ENCODE measurements around the gene BUB1B. TPM values are rescaled to one million over a fixed set of nuclear protein-coding genes. Genes with fewer than 3 reads are reported as not detected.

The BUB1B gene
- total RNA-seq, 2 donors from 2014 or later = 10.2 to 48.3 TPM

DNA sequence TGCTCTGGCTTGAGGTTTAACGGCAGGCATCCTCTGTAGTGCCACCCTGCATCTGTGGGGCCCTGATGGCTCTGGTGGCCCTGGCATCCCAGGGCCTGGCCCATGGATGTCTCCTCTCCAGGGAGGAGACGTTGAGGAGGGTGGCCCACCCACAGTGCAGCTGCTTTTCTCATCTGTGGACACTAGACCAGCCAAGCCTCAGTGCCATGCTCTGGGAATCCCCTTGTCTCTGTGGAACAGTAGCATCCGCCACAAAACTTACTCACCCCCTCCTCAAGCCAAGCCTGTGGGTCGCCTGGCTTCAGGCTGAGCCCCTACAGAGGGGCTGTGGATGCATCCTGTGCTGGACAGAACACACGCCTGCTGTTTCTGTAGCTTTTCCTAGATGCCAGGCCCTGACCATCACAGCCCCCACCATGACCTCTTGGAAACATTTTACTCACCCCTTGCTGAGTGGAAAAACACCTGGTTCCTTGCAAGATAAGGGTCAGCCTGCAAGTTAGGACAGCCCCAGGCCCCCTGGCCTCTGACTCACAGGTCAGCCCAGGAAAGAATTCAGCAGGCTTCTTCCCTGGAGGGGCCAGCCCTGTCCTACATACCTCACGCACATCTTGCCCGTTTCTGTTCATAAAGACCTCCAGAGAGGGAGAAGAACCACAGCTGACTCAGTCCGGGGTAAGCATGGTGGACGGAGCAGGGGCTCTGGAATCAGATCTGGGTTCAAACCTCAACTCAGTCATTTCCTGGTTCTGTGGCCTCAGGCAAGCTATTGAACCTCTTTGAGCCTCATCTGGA lies 97.0 kb downstream of the BUB1B start:
- Histone ChIP-seq H3K4me3 (no peak overlapping the region), H3K9me3 (no peaks in the 10 kb centered on the region), H3K4me1 (no peaks in the 10 kb centered on the region), H3K27ac (no peak overlapping the region), H3K27me3 (peaks cover 8% of the 10 kb centered on the region), H3K9ac (ENCODE audit: low read depth in 2 of 2, low read length in 2 of 2) (no peak overlapping the region), H3K36me3 (no peaks in the 10 kb centered on the region)
- TF ChIP-seq, protein P1, sequence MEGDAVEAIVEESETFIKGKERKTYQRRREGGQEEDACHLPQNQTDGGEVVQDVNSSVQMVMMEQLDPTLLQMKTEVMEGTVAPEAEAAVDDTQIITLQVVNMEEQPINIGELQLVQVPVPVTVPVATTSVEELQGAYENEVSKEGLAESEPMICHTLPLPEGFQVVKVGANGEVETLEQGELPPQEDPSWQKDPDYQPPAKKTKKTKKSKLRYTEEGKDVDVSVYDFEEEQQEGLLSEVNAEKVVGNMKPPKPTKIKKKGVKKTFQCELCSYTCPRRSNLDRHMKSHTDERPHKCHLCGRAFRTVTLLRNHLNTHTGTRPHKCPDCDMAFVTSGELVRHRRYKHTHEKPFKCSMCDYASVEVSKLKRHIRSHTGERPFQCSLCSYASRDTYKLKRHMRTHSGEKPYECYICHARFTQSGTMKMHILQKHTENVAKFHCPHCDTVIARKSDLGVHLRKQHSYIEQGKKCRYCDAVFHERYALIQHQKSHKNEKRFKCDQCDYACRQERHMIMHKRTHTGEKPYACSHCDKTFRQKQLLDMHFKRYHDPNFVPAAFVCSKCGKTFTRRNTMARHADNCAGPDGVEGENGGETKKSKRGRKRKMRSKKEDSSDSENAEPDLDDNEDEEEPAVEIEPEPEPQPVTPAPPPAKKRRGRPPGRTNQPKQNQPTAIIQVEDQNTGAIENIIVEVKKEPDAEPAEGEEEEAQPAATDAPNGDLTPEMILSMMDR (IDR thresholded peaks at IDR 0.05) = no peak
- DNase-seq = no peak
- intact Hi-C loops (cut with DNase I) = no loop called here

DNA sequence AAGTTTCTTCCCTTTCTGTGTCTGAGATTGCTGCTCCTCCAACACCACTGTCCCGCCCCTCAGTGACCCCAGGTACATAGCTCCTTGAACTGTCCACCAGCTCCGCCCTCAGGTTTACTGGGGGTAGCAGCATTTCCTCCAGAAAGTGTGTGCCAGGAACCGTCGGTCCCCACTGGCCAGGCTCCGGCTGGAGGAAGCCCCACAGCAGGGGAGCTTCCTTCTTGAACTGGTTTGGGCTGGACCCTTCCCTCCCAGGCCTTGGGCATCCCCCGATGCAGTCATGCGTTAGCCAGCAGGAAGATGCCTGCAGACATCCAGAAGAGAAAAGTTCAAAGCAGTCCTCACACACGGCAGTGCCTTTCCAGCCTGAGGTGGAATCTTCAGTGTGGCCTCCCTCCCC lies 97.7 kb downstream of the BUB1B start:
- no peaks in the 10 kb centered on the region for H3K4me1 ChIP-seq
- H3K9ac ChIP-seq (ENCODE audit: low read depth in 2 of 2, low read length in 2 of 2) = no peak overlapping the region
- DNase-seq = no peak
- H3K27ac ChIP-seq = no peak overlapping the region
- no peaks in the 10 kb centered on the region for H3K36me3 ChIP-seq
- H3K9me3 ChIP-seq = no peaks in the 10 kb centered on the region
- TF ChIP-seq, protein P1 (IDR thresholded peaks at IDR 0.05) = no peak
- H3K27me3 ChIP-seq = peaks cover 1% of the 10 kb centered on the region
- intact Hi-C loops (cut with DNase I) = no loop called here
- no peak overlapping the region for H3K4me3 ChIP-seq

DNA sequence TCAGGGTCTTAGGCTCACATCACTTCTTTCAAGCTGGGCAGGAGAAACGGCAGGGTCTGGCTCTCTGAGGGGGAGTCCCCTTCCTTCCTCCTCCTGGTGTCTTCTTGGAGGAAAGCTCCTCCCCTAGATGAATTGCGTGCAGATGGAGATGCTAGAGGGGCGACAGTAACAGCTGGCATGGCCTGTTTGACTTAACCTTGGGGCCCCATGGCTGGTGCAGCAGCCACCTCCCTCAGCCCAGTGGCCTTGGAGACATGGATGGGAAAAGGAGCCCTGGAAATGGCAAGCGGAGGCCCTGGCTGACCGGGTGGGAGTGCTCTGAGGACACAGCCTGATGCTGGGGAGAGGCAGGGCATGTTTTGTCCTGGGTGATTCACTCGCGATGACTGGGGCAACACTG lies 98.2 kb downstream of the BUB1B start:
- H3K9me3 ChIP-seq = no peaks in the 10 kb centered on the region
- no peak overlapping the region for H3K9ac ChIP-seq (ENCODE audit: low read depth in 2 of 2, low read length in 2 of 2)
- no peaks in the 10 kb centered on the region for H3K4me1 ChIP-seq
- intact Hi-C loops (cut with DNase I) = no loop called here
- H3K36me3 ChIP-seq = no peaks in the 10 kb centered on the region
- no peak overlapping the region for H3K4me3 ChIP-seq
- no peaks in the 10 kb centered on the region for H3K27me3 ChIP-seq
- TF ChIP-seq, protein P1 (IDR thresholded peaks at IDR 0.05) = no peak
- no peak overlapping the region for H3K27ac ChIP-seq
- no peak for DNase-seq

DNA sequence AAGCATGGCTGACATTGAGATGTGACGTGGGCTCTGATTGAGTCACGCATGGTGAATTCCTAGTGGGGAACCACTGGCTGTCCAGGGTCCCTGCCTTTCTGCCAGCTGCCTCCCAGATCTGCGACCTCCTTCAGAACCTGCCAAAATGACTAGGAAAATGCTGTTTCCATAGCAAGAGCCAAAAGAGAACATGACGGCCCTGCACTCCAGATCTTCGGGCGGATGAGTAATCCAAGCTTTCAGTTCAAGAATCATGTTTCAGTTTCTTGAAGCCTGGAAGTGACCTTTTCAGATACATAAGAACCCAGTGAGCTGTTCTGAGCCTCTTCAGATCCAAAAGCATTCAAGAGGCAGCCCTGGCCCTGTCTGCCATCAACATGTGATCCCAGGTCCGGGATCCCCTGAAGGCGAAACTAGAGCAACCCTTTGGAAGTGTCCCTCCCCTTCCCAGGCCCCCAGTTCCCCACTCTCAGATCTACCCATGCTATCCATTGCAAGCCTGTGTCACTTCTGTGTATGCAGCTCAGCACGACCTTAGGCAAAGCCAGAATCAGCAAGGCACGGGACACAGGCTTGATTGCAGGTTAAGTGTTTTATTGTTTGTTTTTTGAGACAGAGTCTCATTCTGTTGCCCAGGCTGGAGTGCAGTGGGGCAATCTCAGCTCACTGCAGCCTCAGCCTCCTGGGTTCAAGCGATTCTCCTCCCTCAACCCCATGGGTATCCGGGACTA lies 102.3 kb downstream of the BUB1B start:
- Histone ChIP-seq H3K4me1 (no peaks in the 10 kb centered on the region), H3K27ac (no peak overlapping the region), H3K9me3 (no peaks in the 10 kb centered on the region), H3K27me3 (no peaks in the 10 kb centered on the region), H3K9ac (ENCODE audit: low read depth in 2 of 2, low read length in 2 of 2) (peak overlapping the region in 1 of 2 donors; percentile 32), H3K36me3 (no peaks in the 10 kb centered on the region), H3K4me3 (no peak overlapping the region)
- TF ChIP-seq, protein P1 (IDR thresholded peaks at IDR 0.05) = no peak
- intact Hi-C loops (cut with DNase I) = no loop called here
- DNase-seq = no peak

DNA sequence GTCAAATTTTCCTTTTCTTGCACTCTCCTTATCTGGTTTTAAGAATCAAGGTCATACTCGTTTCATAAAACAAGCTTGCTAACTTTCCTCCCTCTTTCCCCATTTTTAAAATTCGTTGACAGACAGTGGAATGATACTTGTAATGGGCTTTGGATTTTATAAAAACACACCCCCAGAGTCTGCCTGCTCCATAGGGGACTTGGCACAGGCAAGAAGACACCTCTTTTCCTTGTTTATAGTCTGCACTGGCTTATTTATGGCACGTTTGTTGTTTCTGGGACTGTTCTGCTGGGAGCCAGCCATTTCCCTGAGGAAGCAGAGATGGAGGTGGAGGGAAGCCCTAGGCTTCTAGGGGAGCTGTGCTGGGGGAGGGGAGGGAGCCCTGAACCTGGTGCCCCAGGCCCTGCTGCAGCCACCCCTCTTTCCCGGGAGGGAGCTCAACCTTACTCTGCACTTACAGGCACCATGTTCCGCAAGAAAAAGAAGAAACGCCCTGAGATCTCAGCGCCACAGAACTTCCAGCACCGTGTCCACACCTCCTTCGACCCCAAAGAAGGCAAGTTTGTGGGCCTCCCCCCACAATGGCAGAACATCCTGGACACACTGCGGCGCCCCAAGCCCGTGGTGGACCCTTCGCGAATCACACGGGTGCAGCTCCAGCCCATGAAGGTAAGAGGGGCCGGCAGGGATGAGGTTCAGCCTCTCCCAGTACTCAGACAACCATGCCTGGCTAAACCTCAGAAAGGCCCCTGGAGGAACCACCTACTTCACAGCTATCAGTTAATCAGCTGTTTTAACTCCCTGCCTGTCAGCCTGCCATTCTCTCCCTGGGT lies 103.7 kb downstream of the BUB1B start:
- Histone ChIP-seq H3K27me3 (no peaks in the 10 kb centered on the region), H3K36me3 (no peaks in the 10 kb centered on the region), H3K4me1 (no peaks in the 10 kb centered on the region), H3K4me3 (no peak overlapping the region), H3K9ac (ENCODE audit: low read depth in 2 of 2, low read length in 2 of 2) (no peak overlapping the region), H3K9me3 (no peaks in the 10 kb centered on the region), H3K27ac (no peak overlapping the region)
- TF ChIP-seq, protein P1 (IDR thresholded peaks at IDR 0.05) = no peak
- DNase-seq = no peak
- intact Hi-C loops (cut with DNase I) = no loop called here

Data from colonic mucosa (tissue), 4 donors.